IMR-90 (cell line): ENCODE measurements around the gene ATP8B3. TPM values are rescaled to one million over a fixed set of nuclear protein-coding genes. Genes with fewer than 3 reads are reported as not detected.

ENCODE experiments used
- ATAC-seq: fragments of 200-7000 bp; cut with Tn5 transposase; 2 replicates; pipeline ENCODE4 v1.9.1; 2020; ENCODE audit warnings: low read depth, mild to moderate bottlenecking, moderate library complexity
- BruUV-seq: library from RNA; stranded (reverse); fragments of 400-500 nt; replicated peaks from 2 replicates; lab custom pipeline; 2021; lab: Mats Ljungman, UMichigan
- CTCF ChIA-PET: fragments of 300-600 bp; formaldehyde crosslinking; extraction: SDS; loops from one replicate; lab custom pipeline; 2021; ENCODE audit warnings: antibody characterized with exemption; lab: Yijun Ruan, JAX
- POLR2A ChIA-PET: fragments of 300-600 bp; sonication (Branson Sonifier 250); formaldehyde crosslinking; loops from one replicate; lab custom pipeline; 2022; ENCODE audit warnings: antibody characterized with exemption; ENCODE audit not compliant: unreplicated experiment; lab: Charles Lee
- DNase-seq: peaks from one replicate; pipeline ENCODE4 v3.0.0; 2013
- H2AFZ ChIP-seq: replicated peaks from 2 replicates; pipeline ENCODE3; 2013; ENCODE audit warnings: low read length, mild to moderate bottlenecking; ENCODE audit not compliant: poor library complexity
- H2AK5ac ChIP-seq: 2 replicates; pipeline ENCODE4 v1.6.1; 2013; ENCODE audit warnings: low read depth, low read length, inconsistent platforms
- H2AK9ac ChIP-seq: replicated peaks from 2 replicates; pipeline ENCODE3; 2013; ENCODE audit warnings: mild to moderate bottlenecking, low read depth, low read length, moderate library complexity; ENCODE audit not compliant: poor library complexity
- H2BK120ac ChIP-seq: 2 replicates; pipeline ENCODE4 v1.6.1; 2013; ENCODE audit warnings: low read depth, low read length, inconsistent platforms
- H2BK15ac ChIP-seq: 3 replicates; pipeline ENCODE4 v1.6.1; 2013; ENCODE audit warnings: low read depth, low read length, inconsistent platforms
- H2BK20ac ChIP-seq: 2 replicates; pipeline ENCODE4 v1.6.1; 2013; ENCODE audit warnings: low read depth, mild to moderate bottlenecking, inconsistent platforms, low read length, moderate library complexity
- H2BK5ac ChIP-seq: 2 replicates; pipeline ENCODE4 v1.6.1; 2013; ENCODE audit warnings: mild to moderate bottlenecking, low read depth, low read length, inconsistent platforms; ENCODE audit not compliant: poor library complexity, severe bottlenecking
- H3K14ac ChIP-seq: replicated peaks from 2 replicates; pipeline ENCODE4 v1.6.1; 2013; ENCODE audit warnings: low read depth, low read length, inconsistent platforms
- H3K18ac ChIP-seq: 2 replicates; pipeline ENCODE4 v1.6.1; 2013; ENCODE audit warnings: low read depth, low read length, control low read depth
- H3K23ac ChIP-seq: 2 replicates; pipeline ENCODE4 v1.6.1; 2013; ENCODE audit warnings: low read depth, low read length, inconsistent platforms
- H3K27ac ChIP-seq: 2 replicates; pipeline ENCODE4 v1.5.1; 2013; ENCODE audit warnings: mild to moderate bottlenecking, control low read depth, low read length; ENCODE audit not compliant: insufficient read depth
- H3K27me3 ChIP-seq: 2 replicates; pipeline ENCODE4 v1.6.1; 2013; ENCODE audit warnings: low read length; ENCODE audit not compliant: control insufficient read depth, insufficient read depth
- H3K36me3 ChIP-seq: 2 replicates; pipeline ENCODE4 v1.6.1; 2013; ENCODE audit warnings: low read length, mixed read lengths; ENCODE audit not compliant: control insufficient read depth, insufficient read depth
- H3K4ac ChIP-seq: 2 replicates; pipeline ENCODE4 v1.6.1; 2013; ENCODE audit warnings: low read depth, low read length, inconsistent platforms
- H3K4me1 ChIP-seq: 2 replicates; pipeline ENCODE4 v1.6.1; 2013; ENCODE audit warnings: low read length, mixed read lengths; ENCODE audit not compliant: control insufficient read depth, insufficient read depth
- H3K4me2 ChIP-seq: 2 replicates; pipeline ENCODE4 v1.6.1; 2013; ENCODE audit warnings: low read depth, mild to moderate bottlenecking, control low read depth, low read length, moderate library complexity
- H3K4me3 ChIP-seq: 2 replicates; pipeline ENCODE4 v1.5.1; 2013; ENCODE audit warnings: low read depth, mild to moderate bottlenecking, control low read depth, low read length, moderate library complexity; ENCODE audit not compliant: insufficient read depth
- H3K56ac ChIP-seq: 2 replicates; pipeline ENCODE4 v1.6.1; 2013; ENCODE audit warnings: low read length, inconsistent platforms; ENCODE audit not compliant: insufficient read depth; ENCODE audit errors: extremely low read depth
- H3K79me1 ChIP-seq, 2 experiments: 2 replicates each; pipeline ENCODE4 v1.6.1; 2013; ENCODE audit warnings: low read length in 2 of 2, inconsistent platforms in 1 of 2, low read depth in 1 of 2
- H3K9ac ChIP-seq: 2 replicates; pipeline ENCODE4 v1.6.1; 2013; ENCODE audit warnings: low read depth, low read length, control low read depth
- H3K9me1 ChIP-seq: 2 replicates; pipeline ENCODE4 v1.6.1; 2013; ENCODE audit warnings: low read length, inconsistent platforms; ENCODE audit not compliant: insufficient read depth
- H3K9me3 ChIP-seq: 2 replicates; pipeline ENCODE4 v1.6.1; 2013; ENCODE audit warnings: low read length; ENCODE audit not compliant: control insufficient read depth, insufficient read depth
- H4K20me1 ChIP-seq: 2 replicates; pipeline ENCODE4 v1.6.1; 2013; ENCODE audit warnings: low read length, inconsistent platforms; ENCODE audit not compliant: insufficient read depth
- H4K5ac ChIP-seq: 2 replicates; pipeline ENCODE4 v1.6.1; 2013; ENCODE audit warnings: mild to moderate bottlenecking, low read depth, low read length, control low read depth
- H4K8ac ChIP-seq, 2 experiments: 2 replicates each; pipeline ENCODE4 v1.6.1; 2013; ENCODE audit warnings: low read depth in 2 of 2, low read length in 2 of 2, control low read depth in 1 of 2, inconsistent platforms in 1 of 2
- H4K91ac ChIP-seq: 2 replicates; pipeline ENCODE4 v1.6.1; 2013; ENCODE audit warnings: low read depth, low read length, inconsistent platforms; ENCODE audit not compliant: insufficient read depth
- CEBPB ChIP-seq: IDR thresholded peaks from 2 replicates; pipeline ENCODE4 v1.6.1; 2012; ENCODE audit warnings: low read depth, low read length, improper control_type of control experiment
- CHD1 ChIP-seq: IDR thresholded peaks from 2 replicates; pipeline ENCODE4 v1.6.1; 2012; ENCODE audit warnings: low read depth, low read length, improper control_type of control experiment
- ELK1 ChIP-seq: fragments of 150-350 bp; IDR thresholded peaks from 2 replicates; pipeline ENCODE4 v1.6.1; 2016; ENCODE audit warnings: low read depth, mild to moderate bottlenecking, low read length, moderate library complexity, borderline replicate concordance
- FOS ChIP-seq: fragments of 150-350 bp; IDR thresholded peaks from 2 replicates; pipeline ENCODE4 v1.6.1; 2016; ENCODE audit warnings: low read depth, low read length
- MAFK ChIP-seq: IDR thresholded peaks from 2 replicates; pipeline ENCODE4 v1.6.1; 2012; ENCODE audit warnings: low read depth, low read length, improper control_type of control experiment
- MAZ ChIP-seq: IDR thresholded peaks from 2 replicates; pipeline ENCODE4 v1.6.1; 2012; ENCODE audit warnings: low read depth, mild to moderate bottlenecking, low read length, improper control_type of control experiment, moderate library complexity, borderline replicate concordance
- RAD21 ChIP-seq: IDR thresholded peaks from 2 replicates; pipeline ENCODE4 v1.6.1; 2012; ENCODE audit warnings: low read length, improper control_type of control experiment
- RCOR1 ChIP-seq: IDR thresholded peaks from 2 replicates; pipeline ENCODE4 v1.6.1; 2012; ENCODE audit warnings: mild to moderate bottlenecking, low read length, improper control_type of control experiment; ENCODE audit not compliant: insufficient replicate concordance
- whole genome bisulfite sequencing, 2 experiments: methylation state at CpG; one replicate each; pipeline versions ENCODE4 v1.1.5 to v1.1.7; 2013; ENCODE audit warnings: missing lambda C conversion rate in 2 of 2; ENCODE audit not compliant: insufficient read length in 1 of 2; ENCODE audit errors: extremely low coverage in 2 of 2; 5-methylcytosine and 5-hydroxymethylcytosine counted together
- dilution Hi-C: fragments of 300-500 bp; cut with HindIII; formaldehyde crosslinking; loops from one replicate; pipeline ENCODE4 v1.14.3; 2018; ENCODE audit warnings: low sequenced_read_pairs; ENCODE audit not compliant: unreplicated experiment
- in situ Hi-C: fragments of 300-500 bp; cut with MboI; formaldehyde crosslinking; loops from 3 replicates; pipeline ENCODE4 v1.14.3; 2019; ENCODE audit warnings: low sequenced_read_pairs, inconsistent platforms, mixed read lengths
- intact Hi-C: fragments of 100-400 bp; cut with micrococcal nuclease; formaldehyde crosslinking; loops from 2 replicates; pipeline ENCODE4 v1.10.0; 2022
- polyA plus RNA-seq, 3 experiments: library from polyadenylated mRNA; depleted of rRNA; stranded (reverse); fragments of >200 nt; gene quantifications; 2 replicates each; pipeline ENCODE4 v1.2.3, GENCODE V29; 2012; ENCODE audit warnings: low replicate concordance in 1 of 3
- total RNA-seq: library from RNA; depleted of rRNA; stranded (reverse); fragments of >200 nt; gene quantifications from 2 replicates; pipeline ENCODE4 v1.2.3, GENCODE V29; 2012
- TF ChIP-seq, protein P1 (sequence below): fragments of 150-350 bp; IDR thresholded peaks from 2 replicates; pipeline ENCODE4 v1.6.1; 2017; ENCODE audit warnings: mild to moderate bottlenecking, antibody characterized with exemption, low read length, low read depth

ATP8B3 gene
- total and polyA plus RNA-seq, 2 of the 4 experiments (the other 2 are of a cell fraction), result 1.6 to 8.1 TPM

DNA sequence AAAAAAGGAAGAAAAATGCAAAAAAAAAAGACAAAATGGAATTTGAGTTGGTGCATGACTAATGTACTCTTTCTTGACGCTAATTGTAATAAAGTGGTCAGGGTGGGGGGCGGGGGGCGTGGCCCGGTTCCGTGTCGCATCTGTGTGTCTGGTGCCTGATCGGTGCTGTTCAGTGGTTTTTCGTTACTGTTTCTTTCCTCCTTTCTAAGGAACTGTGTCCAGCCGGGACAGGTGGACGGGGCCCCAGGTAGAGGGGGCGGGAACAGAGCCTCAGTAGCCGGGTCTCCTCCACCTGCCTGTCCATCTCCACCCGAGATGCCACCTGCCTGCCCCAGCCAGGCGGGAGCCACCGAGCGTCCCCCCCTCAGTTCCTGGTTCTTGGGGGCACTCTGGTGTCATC lies 32.5 kb downstream of the ATP8B3 start:
- in situ Hi-C loops, result loop anchor here (25.0 kb wide), 1 partner anchor 242 kb away; no protein-coding TSS in a partner anchor
- CTCF ChIA-PET, result no interaction called here
- no peak overlapping the region for H3K18ac ChIP-seq

More for the DNA sequence above, 32.5 kb downstream of the ATP8B3 start:
- H3K36me3 ChIP-seq, result no peaks in the 10 kb centered on the region
- dilution Hi-C loops, result no loop called here
- ATAC-seq (no peak), DNase-seq (no peak)
- H3K4ac ChIP-seq, result no peak overlapping the region
- no peak overlapping the region for H2BK5ac ChIP-seq
- H2BK120ac ChIP-seq, result no peak overlapping the region
- POLR2A ChIA-PET, result no interaction called here
- no TSS peak for BruUV-seq
- no peak overlapping the region for H3K4me3 ChIP-seq
- no peaks in the 10 kb centered on the region for H3K9me1 ChIP-seq
- TF ChIP-seq, protein P1, sequence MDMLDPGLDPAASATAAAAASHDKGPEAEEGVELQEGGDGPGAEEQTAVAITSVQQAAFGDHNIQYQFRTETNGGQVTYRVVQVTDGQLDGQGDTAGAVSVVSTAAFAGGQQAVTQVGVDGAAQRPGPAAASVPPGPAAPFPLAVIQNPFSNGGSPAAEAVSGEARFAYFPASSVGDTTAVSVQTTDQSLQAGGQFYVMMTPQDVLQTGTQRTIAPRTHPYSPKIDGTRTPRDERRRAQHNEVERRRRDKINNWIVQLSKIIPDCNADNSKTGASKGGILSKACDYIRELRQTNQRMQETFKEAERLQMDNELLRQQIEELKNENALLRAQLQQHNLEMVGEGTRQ, result no peak
- TF ChIP-seq ELK1 (no peak), CHD1 (no peak), RAD21 (no peak), CEBPB (no peak), MAFK (no peak), MAZ (no peak), RCOR1 (no peak), FOS (no peak)
- H2AFZ ChIP-seq, result no peak overlapping the region
- H3K79me1 ChIP-seq, result no peaks in the 10 kb centered on the region
- H2AK9ac ChIP-seq, result no peak overlapping the region
- H2BK15ac ChIP-seq, result no peak overlapping the region
- H3K56ac ChIP-seq, result no peak overlapping the region
- peaks cover 69% of the 10 kb centered on the region for H3K27me3 ChIP-seq
- no peaks in the 10 kb centered on the region for H4K20me1 ChIP-seq
- no CpG with 5 or more reads among the region's 16 CpGs for WGBS, 2 experiments
- no peak overlapping the region for H3K27ac ChIP-seq
- no peak overlapping the region for H3K4me2 ChIP-seq
- intact Hi-C loops, result no loop called here
- H3K9ac ChIP-seq, result no peak overlapping the region
- H3K9me3 ChIP-seq, result peaks cover 27% of the 10 kb centered on the region
- H4K5ac ChIP-seq, result no peak overlapping the region
- no peak overlapping the region for H4K91ac ChIP-seq
- H2AK5ac ChIP-seq, result no peak overlapping the region
- no peak overlapping the region for H2BK20ac ChIP-seq
- H3K4me1 ChIP-seq, result no peaks in the 10 kb centered on the region
- H3K14ac ChIP-seq, result no peak overlapping the region
- H4K8ac ChIP-seq, result no peak overlapping the region
- H3K23ac ChIP-seq, result no peak overlapping the region
